ENCODE data around the gene PCSK4.

- TF ChIP-seq CTCF (IDR thresholded peaks at IDR 0.05) (no peak), POLR2A (IDR thresholded peaks at IDR 0.05) (no peak), POLR2AphosphoS5 (IDR thresholded peaks at IDR 0.05; ENCODE audit: insufficient read depth in 1 of 2, low read depth in 1 of 2) (no peak)
These were observed 34.3 kb upstream of the PCSK4 start for GRCh38 chr19:1524287-1524971.

All from vagina (tissue), 2 donors.